ENCODE results near the gene NLGN2. TPM values are rescaled to one million over a fixed set of nuclear protein-coding genes. Genes with fewer than 3 reads are reported as not detected.

NLGN2 gene
- polyA plus RNA-seq, 1 donor from 2014 or later = 13.8 TPM

DNA sequence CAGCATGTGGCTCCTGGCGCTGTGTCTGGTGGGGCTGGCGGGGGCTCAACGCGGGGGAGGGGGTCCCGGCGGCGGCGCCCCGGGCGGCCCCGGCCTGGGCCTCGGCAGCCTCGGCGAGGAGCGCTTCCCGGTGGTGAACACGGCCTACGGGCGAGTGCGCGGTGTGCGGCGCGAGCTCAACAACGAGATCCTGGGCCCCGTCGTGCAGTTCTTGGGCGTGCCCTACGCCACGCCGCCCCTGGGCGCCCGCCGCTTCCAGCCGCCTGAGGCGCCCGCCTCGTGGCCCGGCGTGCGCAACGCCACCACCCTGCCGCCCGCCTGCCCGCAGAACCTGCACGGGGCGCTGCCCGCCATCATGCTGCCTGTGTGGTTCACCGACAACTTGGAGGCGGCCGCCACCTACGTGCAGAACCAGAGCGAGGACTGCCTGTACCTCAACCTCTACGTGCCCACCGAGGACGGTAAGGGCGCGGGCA, 645 bp downstream of the NLGN2 start:
- Histone ChIP-seq H3F3A (ENCODE audit: insufficient read depth, low read length, poor library complexity, severe bottlenecking) (no peaks in the 10 kb centered on the region), H3K27me3 (ENCODE audit: insufficient read depth, low read depth, low read length) (no peaks in the 10 kb centered on the region), H3K9me3 (ENCODE audit: low read length) (no peaks in the 10 kb centered on the region), H3K4me3 (ENCODE audit: low read length) (no peak overlapping the region), H3K27ac (ENCODE audit: low read length) (no peak overlapping the region), H3K4me2 (ENCODE audit: low read length) (no peak overlapping the region), H3K36me3 (ENCODE audit: insufficient read depth, low read length) (no peaks in the 10 kb centered on the region), H3K9ac (ENCODE audit: low read length) (no peak overlapping the region), H2AFZ (ENCODE audit: low read depth, low read length) (no peak overlapping the region), H4K20me1 (ENCODE audit: insufficient read depth) (peaks cover 2% of the 10 kb centered on the region), H3K9me2 (ENCODE audit: insufficient read depth, low read length) (no peaks in the 10 kb centered on the region), H3K79me2 (replicated peaks; ENCODE audit: insufficient read depth, low read length) (peaks cover 29% of the 10 kb centered on the region)
- TF ChIP-seq, protein P1, sequence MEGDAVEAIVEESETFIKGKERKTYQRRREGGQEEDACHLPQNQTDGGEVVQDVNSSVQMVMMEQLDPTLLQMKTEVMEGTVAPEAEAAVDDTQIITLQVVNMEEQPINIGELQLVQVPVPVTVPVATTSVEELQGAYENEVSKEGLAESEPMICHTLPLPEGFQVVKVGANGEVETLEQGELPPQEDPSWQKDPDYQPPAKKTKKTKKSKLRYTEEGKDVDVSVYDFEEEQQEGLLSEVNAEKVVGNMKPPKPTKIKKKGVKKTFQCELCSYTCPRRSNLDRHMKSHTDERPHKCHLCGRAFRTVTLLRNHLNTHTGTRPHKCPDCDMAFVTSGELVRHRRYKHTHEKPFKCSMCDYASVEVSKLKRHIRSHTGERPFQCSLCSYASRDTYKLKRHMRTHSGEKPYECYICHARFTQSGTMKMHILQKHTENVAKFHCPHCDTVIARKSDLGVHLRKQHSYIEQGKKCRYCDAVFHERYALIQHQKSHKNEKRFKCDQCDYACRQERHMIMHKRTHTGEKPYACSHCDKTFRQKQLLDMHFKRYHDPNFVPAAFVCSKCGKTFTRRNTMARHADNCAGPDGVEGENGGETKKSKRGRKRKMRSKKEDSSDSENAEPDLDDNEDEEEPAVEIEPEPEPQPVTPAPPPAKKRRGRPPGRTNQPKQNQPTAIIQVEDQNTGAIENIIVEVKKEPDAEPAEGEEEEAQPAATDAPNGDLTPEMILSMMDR (IDR thresholded peaks at IDR 0.05; ENCODE audit: poor library complexity, severe bottlenecking) = no peak
- TF ChIP-seq EZH2 (IDR thresholded peaks at IDR 0.05; ENCODE audit: borderline replicate concordance, insufficient read depth, low read length, poor library complexity, severe bottlenecking) = no peak
- no peak for TF ChIP-seq MXI1 (conservative IDR thresholded peaks at IDR 0.05; ENCODE audit: poor library complexity, severe bottlenecking)
- TF ChIP-seq, protein P2, sequence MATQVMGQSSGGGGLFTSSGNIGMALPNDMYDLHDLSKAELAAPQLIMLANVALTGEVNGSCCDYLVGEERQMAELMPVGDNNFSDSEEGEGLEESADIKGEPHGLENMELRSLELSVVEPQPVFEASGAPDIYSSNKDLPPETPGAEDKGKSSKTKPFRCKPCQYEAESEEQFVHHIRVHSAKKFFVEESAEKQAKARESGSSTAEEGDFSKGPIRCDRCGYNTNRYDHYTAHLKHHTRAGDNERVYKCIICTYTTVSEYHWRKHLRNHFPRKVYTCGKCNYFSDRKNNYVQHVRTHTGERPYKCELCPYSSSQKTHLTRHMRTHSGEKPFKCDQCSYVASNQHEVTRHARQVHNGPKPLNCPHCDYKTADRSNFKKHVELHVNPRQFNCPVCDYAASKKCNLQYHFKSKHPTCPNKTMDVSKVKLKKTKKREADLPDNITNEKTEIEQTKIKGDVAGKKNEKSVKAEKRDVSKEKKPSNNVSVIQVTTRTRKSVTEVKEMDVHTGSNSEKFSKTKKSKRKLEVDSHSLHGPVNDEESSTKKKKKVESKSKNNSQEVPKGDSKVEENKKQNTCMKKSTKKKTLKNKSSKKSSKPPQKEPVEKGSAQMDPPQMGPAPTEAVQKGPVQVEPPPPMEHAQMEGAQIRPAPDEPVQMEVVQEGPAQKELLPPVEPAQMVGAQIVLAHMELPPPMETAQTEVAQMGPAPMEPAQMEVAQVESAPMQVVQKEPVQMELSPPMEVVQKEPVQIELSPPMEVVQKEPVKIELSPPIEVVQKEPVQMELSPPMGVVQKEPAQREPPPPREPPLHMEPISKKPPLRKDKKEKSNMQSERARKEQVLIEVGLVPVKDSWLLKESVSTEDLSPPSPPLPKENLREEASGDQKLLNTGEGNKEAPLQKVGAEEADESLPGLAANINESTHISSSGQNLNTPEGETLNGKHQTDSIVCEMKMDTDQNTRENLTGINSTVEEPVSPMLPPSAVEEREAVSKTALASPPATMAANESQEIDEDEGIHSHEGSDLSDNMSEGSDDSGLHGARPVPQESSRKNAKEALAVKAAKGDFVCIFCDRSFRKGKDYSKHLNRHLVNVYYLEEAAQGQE (IDR thresholded peaks at IDR 0.05; ENCODE audit: borderline replicate concordance) = no peak
- TF ChIP-seq SMC3 (conservative IDR thresholded peaks at IDR 0.05; ENCODE audit: poor library complexity) = no peak
- no peak for TF ChIP-seq POLR2AphosphoS5 (IDR thresholded peaks at IDR 0.05)
- no peak for TF ChIP-seq EP300 (conservative IDR thresholded peaks at IDR 0.05; ENCODE audit: poor library complexity, severe bottlenecking)
- TF ChIP-seq RAD21 (conservative IDR thresholded peaks at IDR 0.05) = no peak
- no peak for TF ChIP-seq TAF1 (IDR thresholded peaks at IDR 0.05; ENCODE audit: low read depth)

DNA sequence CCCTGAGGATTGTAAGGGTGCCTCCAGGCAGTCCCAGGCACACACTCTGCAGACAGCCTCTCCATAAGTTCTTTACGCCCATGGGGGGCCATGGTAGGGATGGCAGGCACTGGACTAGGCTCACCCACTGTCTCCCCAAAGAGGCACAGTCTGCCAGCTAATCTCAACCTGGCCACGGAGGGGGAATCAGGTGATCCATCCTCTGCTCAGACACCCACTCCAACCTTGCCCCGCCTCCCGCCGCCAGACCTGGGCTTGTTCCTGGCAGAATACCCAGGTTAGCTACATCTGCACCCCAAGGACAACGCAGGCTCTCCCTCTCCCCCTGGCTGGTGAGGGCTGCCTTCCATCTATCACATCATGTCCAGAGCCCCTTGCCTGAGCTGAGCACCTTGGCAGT, 1.2 kb downstream of the NLGN2 start:
- Histone ChIP-seq H4K20me1 (ENCODE audit: insufficient read depth) (peaks cover 2% of the 10 kb centered on the region), H3K4me3 (ENCODE audit: low read length) (no peak overlapping the region), H3K4me2 (ENCODE audit: low read length) (no peak overlapping the region), H3K27ac (ENCODE audit: low read length) (no peak overlapping the region), H2AFZ (ENCODE audit: low read depth, low read length) (no peak overlapping the region), H3K9me3 (ENCODE audit: low read length) (no peaks in the 10 kb centered on the region), H3K79me2 (replicated peaks; ENCODE audit: insufficient read depth, low read length) (peaks cover 29% of the 10 kb centered on the region), H3K27me3 (ENCODE audit: insufficient read depth, low read depth, low read length) (no peaks in the 10 kb centered on the region), H3F3A (ENCODE audit: insufficient read depth, low read length, poor library complexity, severe bottlenecking) (no peaks in the 10 kb centered on the region), H3K9me2 (ENCODE audit: insufficient read depth, low read length) (no peaks in the 10 kb centered on the region), H3K9ac (ENCODE audit: low read length) (no peak overlapping the region), H3K36me3 (ENCODE audit: insufficient read depth, low read length) (no peaks in the 10 kb centered on the region)
- TF ChIP-seq, protein P2 (IDR thresholded peaks at IDR 0.05; ENCODE audit: borderline replicate concordance) = no peak
